GM21423 (cell line): ENCODE results near the gene SDC3.

Experiments used
- ATAC-seq: cut with Tn5 transposase; IDR thresholded peaks from one replicate; pipeline ENCODE4 v1.9.1; 2021; ENCODE audit warnings: mild to moderate bottlenecking, moderate library complexity; ENCODE audit not compliant: unreplicated experiment

The SDC3 gene

DNA sequence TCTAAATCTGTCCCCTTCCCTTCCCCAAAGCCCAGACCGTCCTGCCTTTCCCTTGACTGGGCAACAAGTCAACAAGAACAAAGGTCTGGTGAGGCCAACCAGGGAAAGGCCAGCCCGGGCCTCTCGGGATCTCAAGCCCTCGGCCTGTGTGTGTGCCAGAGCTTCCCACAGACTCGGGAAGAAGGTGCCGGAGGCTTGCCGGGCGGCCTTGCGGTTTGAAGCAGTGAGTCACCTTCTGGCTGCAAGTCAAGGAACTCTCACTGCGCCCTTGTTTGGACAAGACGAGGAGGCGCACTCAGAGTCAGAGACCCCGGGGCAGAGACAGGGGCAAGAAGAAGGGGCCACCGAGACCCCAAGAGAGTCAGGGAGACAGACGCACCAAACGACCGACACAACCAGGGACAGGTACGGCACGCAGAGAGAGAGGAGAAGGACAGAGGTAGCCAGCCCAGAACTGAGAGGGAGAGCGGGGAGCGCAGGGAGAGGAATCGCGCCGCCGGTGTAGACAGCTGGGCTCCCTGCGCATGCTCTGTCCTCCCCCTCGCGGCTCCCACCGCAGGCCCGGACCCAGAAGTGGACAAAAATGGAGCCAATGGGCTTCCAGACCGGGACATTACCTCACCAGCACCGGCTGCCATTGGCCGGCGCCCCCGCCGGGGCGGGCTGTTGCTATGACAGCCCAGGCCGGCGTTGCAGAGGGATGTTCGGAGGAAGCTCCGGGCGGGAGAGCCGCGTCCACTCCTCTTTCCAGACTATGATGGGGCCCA is 84.4 kb downstream of the SDC3 start:
- peak; percentile 91 for ATAC-seq

DNA sequence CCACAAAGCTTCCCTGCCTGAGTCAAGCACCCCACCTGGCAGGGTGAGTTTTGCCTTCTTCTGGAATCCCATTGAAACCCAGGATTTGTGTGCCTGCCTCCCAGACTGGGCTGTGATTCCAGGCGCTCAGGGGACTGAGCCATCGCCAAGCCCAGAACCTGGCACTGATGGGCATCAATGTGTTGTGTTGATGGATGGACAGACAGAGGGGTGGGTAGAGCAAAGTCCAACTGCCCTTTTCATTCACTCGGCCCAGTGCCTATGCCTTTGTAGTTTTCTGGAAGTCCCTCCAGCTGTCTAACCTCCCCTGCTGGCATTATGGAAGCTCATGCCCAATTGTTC is 85.0 kb downstream of the SDC3 start:
- no peak for ATAC-seq

GRCh38 chr1:30822966-30823581 is 85.5 kb downstream of the SDC3 start:
- no peak for ATAC-seq

GRCh38 chr1:30822006-30822405 is 86.6 kb downstream of the SDC3 start:
- ATAC-seq: no peak

DNA sequence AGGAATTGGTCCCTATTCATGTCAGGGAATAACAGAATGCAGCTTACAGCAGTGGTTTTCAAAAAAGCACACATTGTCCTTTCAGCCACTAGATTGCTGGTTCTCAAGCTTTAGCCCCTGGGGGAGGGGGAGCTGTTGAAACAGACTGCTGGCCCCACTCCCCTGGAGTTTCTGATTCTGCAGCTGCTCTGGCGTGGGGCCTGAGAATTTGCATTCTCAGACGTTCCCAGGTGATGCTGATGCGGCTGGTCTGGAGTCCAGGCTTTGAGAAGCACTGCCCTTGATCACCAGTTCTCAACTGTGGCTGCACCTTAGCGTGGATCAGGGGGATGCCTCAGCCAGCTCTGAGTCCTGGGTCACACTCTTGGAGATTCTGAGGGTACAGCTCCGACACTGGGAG is 88.3 kb downstream of the SDC3 start:
- no peak for ATAC-seq
